ENCODE data around the gene FCMR.

Gene FCMR

GRCh38 chr1:206951318-206952100 lies 29.8 kb upstream of the FCMR start:
- DNase-seq (ENCODE audit: insufficient read length, low spot score): no peak
- FAIRE-seq: no peak

GRCh38 chr1:206949641-206950040 lies 27.9 kb upstream of the FCMR start:
- FAIRE-seq: no peak
- DNase-seq (ENCODE audit: insufficient read length, low spot score): no peak

GRCh38 chr1:206949208-206949607 lies 27.5 kb upstream of the FCMR start:
- DNase-seq (ENCODE audit: insufficient read length, low spot score) (no peak), FAIRE-seq (no peak)

- no peak for FAIRE-seq
Measured at GRCh38 chr1:206947255-206947654, 25.5 kb upstream of the FCMR start.

GRCh38 chr1:206946261-206946660 lies 24.5 kb upstream of the FCMR start, which contains the start of gene PIGR:
PIGR (minus strand) TSS chr1:206946466; CDS start chr1:206940531, 5,935 bp downstream.
- no peak for DNase-seq (ENCODE audit: insufficient read length, low spot score)
- no peak for FAIRE-seq

More at GRCh38 chr1:206947255-206947654, 25.5 kb upstream of the FCMR start:
- no peak for DNase-seq (ENCODE audit: insufficient read length, low spot score)

GRCh38 chr1:206945779-206946178 lies 24.0 kb upstream of the FCMR start:
- FAIRE-seq (no peak), DNase-seq (ENCODE audit: insufficient read length, low spot score) (no peak)

- DNase-seq (ENCODE audit: insufficient read length, low spot score) (no peak), FAIRE-seq (no peak)
Measured at GRCh38 chr1:206944703-206945102, 23.0 kb upstream of the FCMR start.

- DNase-seq (ENCODE audit: insufficient read length, low spot score) (no peak), FAIRE-seq (no peak)
Measured at GRCh38 chr1:206941766-206942418, 20.2 kb upstream of the FCMR start.

- FAIRE-seq: no peak
- no peak for DNase-seq (ENCODE audit: insufficient read length, low spot score)
Measured at GRCh38 chr1:206940588-206940936, 18.8 kb upstream of the FCMR start.

GRCh38 chr1:206939841-206940587 lies 18.3 kb upstream of the FCMR start:
- FAIRE-seq (no peak), DNase-seq (ENCODE audit: insufficient read length, low spot score) (no peak)

- no peak for FAIRE-seq
- no peak for DNase-seq (ENCODE audit: insufficient read length, low spot score)
Measured at GRCh38 chr1:206939131-206939530, 17.4 kb upstream of the FCMR start.

GRCh38 chr1:206937425-206937824 lies 15.7 kb upstream of the FCMR start:
- no peak for FAIRE-seq

GRCh38 chr1:206935491-206936067 lies 13.8 kb upstream of the FCMR start:
- DNase-seq (ENCODE audit: insufficient read length, low spot score) (no peak), FAIRE-seq (no peak)

More at GRCh38 chr1:206937425-206937824, 15.7 kb upstream of the FCMR start:
- no peak for DNase-seq (ENCODE audit: insufficient read length, low spot score)

- FAIRE-seq (no peak), DNase-seq (ENCODE audit: insufficient read length, low spot score) (no peak)
Measured at GRCh38 chr1:206933333-206933945, 11.7 kb upstream of the FCMR start.

- FAIRE-seq (no peak), DNase-seq (ENCODE audit: insufficient read length, low spot score) (no peak)
Measured at GRCh38 chr1:206932177-206932576, 10.4 kb upstream of the FCMR start.

- FAIRE-seq (no peak), DNase-seq (ENCODE audit: insufficient read length, low spot score) (no peak)
Measured at GRCh38 chr1:206931709-206932108, 10.0 kb upstream of the FCMR start.

- no peak for FAIRE-seq
- DNase-seq (ENCODE audit: insufficient read length, low spot score): no peak
Measured at GRCh38 chr1:206930210-206930798, 8.6 kb upstream of the FCMR start.

GRCh38 chr1:206929524-206929923 lies 7.8 kb upstream of the FCMR start:
- FAIRE-seq (no peak), DNase-seq (ENCODE audit: insufficient read length, low spot score) (no peak)

GRCh38 chr1:206926286-206926685 lies 4.5 kb upstream of the FCMR start:
- DNase-seq (ENCODE audit: insufficient read length, low spot score): no peak
- no peak for FAIRE-seq

GRCh38 chr1:206925106-206925736 lies 3.5 kb upstream of the FCMR start:
- FAIRE-seq (no peak), DNase-seq (ENCODE audit: insufficient read length, low spot score) (no peak)

Data from HTR-8/SVneo (cell line).